HFFc6 (cell line): ENCODE data around the gene RAB8B. TPM values are rescaled to one million over a fixed set of nuclear protein-coding genes. Genes with fewer than 3 reads are reported as not detected.

ENCODE experiments used
- DNase-seq: peaks from one replicate; pipeline ENCODE4 v3.0.0-alpha.2; 2018
- H3K27ac Mint-ChIP-seq: 2 replicates; pipeline ENCODE4 v1.8.0; 2020; ENCODE audit warnings: mild to moderate bottlenecking, mixed read lengths
- H3K27me3 Mint-ChIP-seq: 2 replicates; pipeline ENCODE4 v1.8.0; 2021; ENCODE audit warnings: mild to moderate bottlenecking, moderate library complexity, mixed read lengths; ENCODE audit not compliant: insufficient read depth
- H3K36me3 Mint-ChIP-seq: 2 replicates; pipeline ENCODE4 v1.8.0; 2021; ENCODE audit warnings: low read depth, mixed read lengths
- H3K4me1 Mint-ChIP-seq: 2 replicates; pipeline ENCODE4 v1.8.0; 2020; ENCODE audit warnings: low read depth, mixed read lengths
- H3K4me3 Mint-ChIP-seq: 2 replicates; pipeline ENCODE4 v1.8.0; 2020; ENCODE audit warnings: mild to moderate bottlenecking, moderate library complexity, mixed read lengths
- H3K9me3 Mint-ChIP-seq: 2 replicates; pipeline ENCODE4 v1.8.0; 2020; ENCODE audit warnings: mild to moderate bottlenecking, mixed read lengths
- CTCF ChIP-seq: fragments of 200-600 bp; sonication (generic); IDR thresholded peaks from 2 replicates; pipeline ENCODE4 v1.5.0; 2021; ENCODE audit warnings: antibody characterized with exemption, mild to moderate bottlenecking
- total RNA-seq, 6 experiments: library from RNA; stranded (reverse); fragmentation: NEBNext Ultra II Directional; extraction: Animal tissue kit (Norgen Biotek cat#: 25700); gene quantifications; 2 replicates in 1 of 6; 3 replicates in 5 of 6; pipeline ENCODE4 v1.2.3, GENCODE V29; 2021

RAB8B gene
- total RNA-seq, 6 experiments from 2014 or later: 24.7 to 38.4 (median 33.2) TPM

- no peak for DNase-seq
- 0 out of 2 replicates have a peak, but pooled peaks cover 4% of the 10 kb centered on the region for H3K36me3 Mint-ChIP-seq
- peaks cover 70% of the 10 kb centered on the region for H3K4me1 Mint-ChIP-seq
- H3K27me3 Mint-ChIP-seq: no peaks in the 10 kb centered on the region; the same call in 1 of the 2 replicates
- no peaks in the 10 kb centered on the region for H3K9me3 Mint-ChIP-seq
- no peak overlapping the region for H3K27ac Mint-ChIP-seq
- H3K4me3 Mint-ChIP-seq: no peak overlapping the region
- no peak for TF ChIP-seq CTCF
Observed at GRCh38 chr15:63252292-63252691, 62.9 kb downstream of the RAB8B start.

GRCh38 chr15:63254991-63255390, 65.6 kb downstream of the RAB8B start:
- Mint-ChIP-seq H3K36me3 (peaks cover 9% of the 10 kb centered on the region; the same call in 1 of the 2 replicates), H3K4me1 (peaks cover 44% of the 10 kb centered on the region), H3K27ac (no peak overlapping the region), H3K27me3 (no peaks in the 10 kb centered on the region; the same call in 1 of the 2 replicates), H3K4me3 (no peak overlapping the region), H3K9me3 (no peaks in the 10 kb centered on the region)
- TF ChIP-seq CTCF: no peak
- no peak for DNase-seq

DNA sequence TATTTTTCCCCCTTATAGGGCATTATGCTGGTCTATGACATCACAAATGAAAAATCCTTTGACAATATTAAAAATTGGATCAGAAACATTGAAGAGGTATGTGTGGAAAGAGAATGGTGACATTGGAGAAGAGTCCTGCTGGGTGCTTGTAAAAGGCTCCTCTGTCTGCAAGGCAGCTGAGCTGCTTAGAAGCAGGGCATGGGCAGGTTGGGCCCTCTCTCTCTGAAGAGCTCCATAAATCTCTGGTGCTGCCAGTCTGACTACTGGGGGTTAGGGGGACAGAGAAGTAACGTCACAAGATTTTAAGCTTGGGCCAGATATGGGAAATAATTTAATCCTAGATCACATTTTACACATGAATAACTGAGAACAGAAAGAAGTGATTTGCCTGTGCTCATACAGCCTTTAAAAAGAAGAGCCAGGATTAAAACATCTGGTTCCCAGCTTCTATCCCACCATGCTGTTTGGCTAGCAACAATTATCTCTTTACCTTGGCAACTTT, 66.1 kb downstream of the RAB8B start:
- Mint-ChIP-seq H3K4me1 (peaks cover 39% of the 10 kb centered on the region), H3K27ac (peak overlapping the region; percentile 17; the same call in 1 of the 2 replicates), H3K9me3 (no peaks in the 10 kb centered on the region), H3K36me3 (peaks cover 13% of the 10 kb centered on the region; the same call in 1 of the 2 replicates), H3K27me3 (no peaks in the 10 kb centered on the region), H3K4me3 (no peak overlapping the region)
- DNase-seq: no peak
- TF ChIP-seq CTCF: no peak

DNA sequence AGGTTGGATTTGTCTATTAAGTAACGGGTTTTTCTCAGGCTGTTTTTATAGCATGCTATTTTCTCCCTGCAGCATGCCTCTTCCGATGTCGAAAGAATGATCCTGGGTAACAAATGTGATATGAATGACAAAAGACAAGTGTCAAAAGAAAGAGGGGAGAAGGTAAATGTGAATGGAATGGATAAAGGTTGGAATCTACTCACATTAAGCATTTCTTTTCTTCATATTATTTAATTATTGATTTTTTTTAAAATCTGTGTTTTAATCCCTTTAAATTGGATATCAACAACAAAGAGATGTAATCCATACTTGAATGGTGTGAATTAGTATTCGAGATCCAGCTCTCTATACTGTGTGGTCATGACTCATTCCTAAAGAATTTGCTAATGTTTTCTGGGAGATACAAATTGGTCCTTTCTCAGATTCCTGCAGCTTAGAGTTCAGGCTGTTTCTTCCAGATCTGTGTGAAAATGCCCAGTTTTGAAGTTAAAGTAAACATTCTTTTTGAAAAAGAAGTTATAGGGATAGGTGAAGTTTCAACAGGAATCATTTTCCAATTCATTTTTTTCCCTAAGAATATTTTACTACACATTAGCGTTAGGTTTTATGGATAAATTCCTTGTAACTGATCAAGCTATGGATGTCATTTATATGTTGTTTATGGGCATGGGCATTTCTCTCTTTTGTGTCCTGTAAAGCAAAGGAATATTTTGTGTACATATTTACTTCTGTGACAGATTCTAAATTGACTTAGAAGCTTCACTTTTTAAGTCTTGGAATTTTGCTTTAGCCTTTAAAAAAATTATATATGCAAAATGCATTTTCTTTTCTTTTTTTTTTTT, 67.2 kb downstream of the RAB8B start:
- peak; percentile 72 for DNase-seq
- peak overlapping the region; percentile 3 for H3K4me3 Mint-ChIP-seq
- TF ChIP-seq CTCF: no peak
- H3K9me3 Mint-ChIP-seq: no peaks in the 10 kb centered on the region
- peaks cover 27% of the 10 kb centered on the region for H3K4me1 Mint-ChIP-seq
- H3K27me3 Mint-ChIP-seq: no peaks in the 10 kb centered on the region
- peaks cover 22% of the 10 kb centered on the region for H3K36me3 Mint-ChIP-seq
- peak overlapping the region; percentile 55; the same call in 1 of the 2 replicates for H3K27ac Mint-ChIP-seq

DNA sequence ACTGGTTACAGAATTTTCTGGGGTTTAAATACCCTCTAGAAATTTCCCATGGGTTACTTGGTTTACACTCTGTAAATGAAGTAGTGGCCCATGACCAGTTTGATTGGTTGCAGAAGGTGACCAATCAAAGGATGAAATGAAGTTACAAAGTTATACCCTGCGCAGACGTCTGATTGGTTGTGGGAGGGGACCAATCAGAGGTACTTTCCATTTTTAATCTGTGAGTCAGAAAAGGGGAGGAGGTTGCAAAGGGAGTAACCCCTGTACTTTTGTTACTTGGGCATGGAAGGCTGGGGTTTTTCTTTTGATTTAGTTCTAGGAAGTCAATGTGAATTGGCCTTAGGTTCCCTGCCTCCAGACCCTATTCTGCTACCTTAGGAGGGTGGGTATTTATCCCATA, 69.3 kb downstream of the RAB8B start:
- Mint-ChIP-seq H3K27me3 (no peaks in the 10 kb centered on the region), H3K27ac (no peak overlapping the region), H3K36me3 (peaks cover 28% of the 10 kb centered on the region), H3K4me3 (no peak overlapping the region), H3K4me1 (peaks cover 19% of the 10 kb centered on the region), H3K9me3 (no peaks in the 10 kb centered on the region)
- no peak for TF ChIP-seq CTCF
- no peak for DNase-seq
